HG03175 (cell line): ENCODE measurements around the gene SGCD.
"Not testable (repeated sequence)": the region's sequence is repeated elsewhere in the genome, so short reads cannot be mapped to it uniquely, and the experiment has no call there.

Experiments used
- ATAC-seq: cut with Tn5 transposase; IDR thresholded peaks from one replicate; pipeline ENCODE4 v1.9.1; 2021; ENCODE audit warnings: mild to moderate bottlenecking, moderate library complexity; ENCODE audit not compliant: unreplicated experiment

Gene SGCD

DNA sequence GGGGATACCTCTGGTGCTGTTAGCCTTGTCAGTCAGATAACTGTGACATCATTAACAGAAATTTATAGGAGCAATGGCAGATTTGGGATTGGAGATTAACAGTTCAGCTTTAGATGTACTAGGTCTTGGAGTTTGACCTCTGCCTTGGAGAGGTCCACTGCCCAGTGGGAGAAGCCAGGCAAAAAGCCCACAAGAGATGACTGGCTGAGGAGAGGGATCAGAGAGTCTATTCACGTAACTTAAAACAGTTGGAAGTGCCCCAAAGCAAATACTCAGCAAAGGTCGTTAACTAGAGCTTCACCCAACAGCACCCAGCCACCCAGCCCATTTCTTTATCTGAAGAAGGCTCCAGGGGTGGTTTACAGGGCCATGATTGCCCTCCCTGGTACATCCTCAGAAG, 290.5 kb downstream of the SGCD start:
- no peak for ATAC-seq

DNA sequence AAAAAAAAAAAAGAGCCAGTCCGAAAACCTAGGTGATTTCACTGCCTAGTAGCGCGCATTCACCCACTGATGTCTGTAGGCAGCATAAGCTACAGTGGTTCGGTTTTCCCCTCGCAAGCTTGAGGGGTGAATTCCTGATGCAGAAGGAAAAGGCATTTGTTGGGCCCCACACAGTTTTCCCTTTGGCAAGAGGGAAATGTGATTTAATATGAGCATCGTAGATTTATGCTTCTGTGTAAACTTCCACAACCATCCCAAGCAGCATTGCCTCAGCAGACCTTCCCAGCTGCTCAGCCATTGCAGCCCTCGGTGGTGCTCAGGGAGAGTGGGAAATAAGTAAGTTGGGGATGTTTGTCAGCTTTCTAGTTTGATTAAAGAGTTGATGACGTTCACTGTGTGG, 291.6 kb downstream of the SGCD start:
- ATAC-seq = no peak

DNA sequence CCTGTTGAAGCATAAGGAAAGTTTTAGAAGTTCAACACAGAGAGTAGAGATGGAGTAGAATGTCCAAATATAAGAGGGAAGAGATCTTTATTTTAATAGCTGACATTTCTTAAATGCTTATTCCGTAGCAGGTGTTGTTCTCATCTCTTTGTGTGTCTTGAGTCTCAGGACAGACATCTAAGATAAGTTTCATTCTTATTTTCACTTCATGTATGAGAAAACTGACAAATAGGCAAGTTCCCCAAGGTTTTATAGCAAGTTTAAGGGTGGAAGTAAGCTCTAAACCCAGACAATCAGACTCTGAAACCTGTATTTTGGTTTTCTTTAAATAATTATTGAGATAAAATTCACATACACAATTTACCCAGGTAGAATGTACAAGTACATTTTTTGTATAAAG, 294.8 kb downstream of the SGCD start:
- no peak for ATAC-seq

DNA sequence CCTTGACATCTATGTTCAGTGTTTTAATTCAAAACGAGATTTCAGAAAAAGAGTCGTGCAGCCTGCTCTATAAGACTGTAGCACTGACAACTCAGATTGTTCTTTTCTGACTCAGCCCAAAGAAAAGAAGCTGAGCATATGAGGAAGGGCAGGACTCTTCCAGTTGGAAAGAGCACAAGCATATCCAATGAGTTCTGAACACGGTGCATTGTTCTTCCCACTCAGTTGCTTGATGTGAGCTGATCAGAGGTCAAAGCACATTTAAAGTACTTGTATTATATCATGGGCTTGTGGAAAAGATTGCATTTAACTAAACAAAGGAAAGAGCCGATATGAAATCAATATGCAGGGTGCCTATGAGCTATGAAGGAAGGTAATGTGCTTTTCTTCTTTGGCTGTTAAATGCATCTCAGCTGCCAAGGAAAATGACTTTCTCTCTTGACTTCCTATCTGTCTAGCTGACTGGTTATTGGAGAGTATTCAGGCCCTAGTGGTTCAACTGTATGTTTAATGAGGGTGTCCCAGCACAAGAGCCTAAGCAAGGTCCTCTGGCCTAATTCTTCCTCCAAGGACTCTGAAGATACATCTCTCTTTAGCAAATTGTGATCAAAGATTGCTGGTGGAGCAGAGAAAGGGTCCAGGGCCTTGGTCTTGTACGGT, 296.5 kb downstream of the SGCD start:
- no peak for ATAC-seq

DNA sequence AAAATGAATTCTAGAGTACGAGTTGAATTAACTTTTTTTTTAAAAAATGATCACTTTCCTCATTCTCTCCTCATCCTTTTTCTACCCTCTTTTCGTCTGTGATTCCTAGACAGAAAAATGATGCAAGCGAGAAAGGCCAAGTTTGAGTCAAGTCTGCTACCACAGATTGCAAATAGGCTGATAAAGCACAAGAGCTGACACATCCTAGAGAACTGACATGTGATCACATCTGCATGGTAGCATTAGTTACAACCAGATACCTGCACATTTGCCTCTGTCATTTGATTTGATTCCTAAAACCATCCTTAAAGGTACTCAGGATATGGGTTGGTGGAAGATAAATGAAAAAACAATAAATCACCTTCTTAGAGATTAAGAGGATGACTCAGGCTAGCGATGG, 297.7 kb downstream of the SGCD start:
- no peak for ATAC-seq

DNA sequence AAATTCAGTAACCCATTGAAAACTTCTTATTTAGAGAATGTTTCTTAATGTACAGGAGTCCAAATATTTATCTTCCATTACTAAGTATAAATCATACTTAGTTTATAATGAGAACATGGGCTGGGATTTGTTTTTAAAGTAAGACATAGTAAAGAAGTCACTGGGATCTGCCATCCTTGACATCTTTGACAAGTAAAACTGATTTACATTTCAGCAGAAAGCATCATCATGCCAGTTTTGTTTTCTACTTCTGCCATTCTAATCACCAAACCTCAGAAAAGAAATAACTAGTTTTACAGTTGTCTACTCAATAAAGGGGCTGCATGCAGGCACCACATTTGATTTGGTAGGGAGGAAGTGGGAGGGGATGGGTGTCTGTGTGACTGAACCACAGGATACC, 301.5 kb downstream of the SGCD start:
- ATAC-seq = no peak

DNA sequence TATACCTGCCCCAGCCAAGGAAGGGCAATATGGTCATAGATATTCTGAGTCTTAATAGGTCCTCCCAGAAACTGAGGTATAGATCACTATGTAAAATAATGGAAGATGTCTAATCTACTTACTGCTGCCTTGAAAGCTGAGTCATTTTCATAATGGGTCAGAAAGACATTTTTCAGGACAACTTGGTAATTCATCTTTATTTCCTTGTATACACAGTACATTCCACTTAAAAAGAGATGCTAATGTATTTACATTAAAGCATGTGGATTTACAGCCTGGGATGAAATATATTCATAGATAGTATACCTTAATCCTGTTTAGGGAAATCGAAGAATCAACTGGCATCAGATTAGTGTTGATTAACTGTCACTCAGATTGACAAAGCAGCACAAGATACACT, 304.0 kb downstream of the SGCD start:
- no peak for ATAC-seq

DNA sequence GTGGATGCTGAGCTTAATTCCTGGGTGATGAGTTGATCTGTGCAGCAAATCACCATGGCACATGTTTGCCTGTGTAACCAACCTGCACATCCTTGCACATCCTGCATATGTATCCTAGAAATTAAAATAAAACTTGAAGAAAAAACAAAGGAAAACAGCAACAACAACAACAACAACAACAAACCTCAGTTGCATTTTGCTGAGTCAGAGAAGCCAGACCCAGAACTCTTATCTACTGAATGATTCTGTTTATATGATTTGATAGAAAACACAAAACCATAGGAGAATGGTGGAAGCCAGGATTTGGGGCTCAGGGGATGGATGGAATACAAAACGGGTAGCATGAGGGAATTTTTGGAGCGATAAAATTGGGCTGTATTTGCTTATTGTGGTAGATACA, 307.3 kb downstream of the SGCD start:
- ATAC-seq = no peak

DNA sequence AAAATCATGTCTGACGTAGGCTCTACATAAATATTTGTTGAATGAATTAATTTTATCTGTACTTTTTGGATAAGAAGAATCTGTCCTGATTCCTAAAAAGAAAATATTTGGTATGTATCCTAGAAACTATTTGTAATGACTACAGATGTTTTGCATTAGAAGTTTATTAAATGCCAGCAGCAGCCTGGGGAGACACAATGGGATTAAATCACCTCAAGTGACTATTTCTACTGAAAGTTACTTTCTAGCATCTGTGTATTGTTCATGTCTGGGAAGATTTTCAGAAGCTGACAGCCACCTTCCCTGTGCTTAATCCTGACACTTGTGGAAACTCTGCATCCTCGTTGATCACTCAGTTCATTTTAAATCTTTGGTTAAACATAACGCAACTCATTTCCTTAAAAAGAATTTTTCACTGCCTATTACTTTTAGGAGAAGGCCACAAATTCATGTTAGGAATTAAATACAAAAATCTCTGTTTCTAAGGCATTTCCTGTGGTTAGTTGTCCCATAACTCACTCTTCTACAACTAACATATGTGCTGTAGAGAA, 313.8 kb downstream of the SGCD start:
- no peak for ATAC-seq

DNA sequence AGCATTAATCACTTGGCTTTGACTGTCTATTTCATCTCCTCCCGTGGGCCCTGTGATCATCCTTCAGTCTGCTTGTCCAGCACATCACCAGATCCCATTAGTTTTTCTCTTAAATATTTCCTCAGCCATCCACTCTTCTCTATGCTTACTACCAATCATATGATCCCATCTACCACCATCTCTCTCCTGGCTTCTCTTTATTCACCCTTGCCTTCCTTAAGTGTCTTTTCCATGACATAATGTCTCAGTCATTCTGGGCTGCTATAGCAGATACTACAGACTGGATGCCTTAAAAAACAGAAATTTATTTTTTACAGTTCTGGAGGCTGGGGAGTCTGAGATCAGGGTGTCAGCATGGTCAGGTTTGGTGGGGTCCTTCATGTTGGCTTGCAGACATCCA, 314.7 kb downstream of the SGCD start:
- ATAC-seq = no peak

DNA sequence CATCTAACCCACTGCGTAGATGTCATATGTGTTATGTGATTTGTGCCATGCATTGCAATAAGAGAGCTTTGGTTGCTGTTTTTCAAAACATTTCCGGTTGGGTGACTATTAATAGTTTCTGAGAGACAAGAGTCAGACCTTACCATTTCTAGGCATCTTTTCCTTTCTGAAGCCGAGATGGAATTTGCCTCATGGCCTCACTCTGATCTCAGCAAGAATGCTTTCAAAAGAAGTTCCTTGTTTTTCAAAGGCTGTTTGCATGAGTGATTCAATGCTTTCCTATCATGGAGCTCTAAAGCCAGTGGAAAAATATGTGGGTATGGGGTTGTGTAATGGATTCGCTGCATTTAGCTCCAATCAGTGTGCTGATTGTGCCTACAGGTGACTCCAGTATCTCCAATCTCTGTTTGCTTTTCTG, 320.1 kb downstream of the SGCD start:
- ATAC-seq = no peak

DNA sequence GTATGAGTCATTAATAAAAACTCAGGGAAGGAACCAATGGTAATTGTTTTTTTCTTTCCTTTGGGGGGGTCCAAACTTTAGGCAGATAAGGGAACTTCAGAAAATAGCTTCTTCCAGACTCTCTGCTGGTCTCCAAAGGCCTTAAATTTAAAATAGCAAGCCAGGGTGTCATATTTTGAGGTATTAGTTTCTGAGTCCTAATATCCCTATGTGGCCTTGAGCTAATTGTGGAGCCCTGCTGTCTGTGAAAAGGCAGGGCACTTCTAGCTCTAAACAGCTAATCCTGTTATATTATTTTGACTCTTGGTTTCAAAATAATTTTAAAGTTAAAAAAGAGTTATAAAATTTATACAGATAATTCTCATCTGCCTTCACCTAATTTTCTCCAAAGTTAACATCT, 327.5 kb downstream of the SGCD start:
- no peak for ATAC-seq

DNA sequence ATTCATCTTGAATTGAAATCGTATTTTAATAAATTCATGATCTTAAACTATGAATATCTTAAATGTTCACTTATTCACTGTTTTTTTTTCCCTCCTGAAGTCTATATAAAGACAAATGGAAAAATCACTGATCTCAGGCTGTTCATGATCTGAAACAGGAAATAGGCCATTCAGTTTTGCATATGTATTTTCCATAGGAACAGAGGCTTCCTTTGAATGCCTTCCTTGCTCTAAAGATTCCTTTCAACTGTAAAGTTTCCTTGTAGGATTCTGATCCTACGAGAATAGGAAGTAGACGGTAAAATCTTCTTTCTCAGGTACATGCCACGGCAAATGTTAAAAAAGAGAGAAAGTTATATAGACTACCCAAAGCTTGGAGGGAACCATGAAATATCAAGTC, 328.8 kb downstream of the SGCD start:
- no peak for ATAC-seq

DNA sequence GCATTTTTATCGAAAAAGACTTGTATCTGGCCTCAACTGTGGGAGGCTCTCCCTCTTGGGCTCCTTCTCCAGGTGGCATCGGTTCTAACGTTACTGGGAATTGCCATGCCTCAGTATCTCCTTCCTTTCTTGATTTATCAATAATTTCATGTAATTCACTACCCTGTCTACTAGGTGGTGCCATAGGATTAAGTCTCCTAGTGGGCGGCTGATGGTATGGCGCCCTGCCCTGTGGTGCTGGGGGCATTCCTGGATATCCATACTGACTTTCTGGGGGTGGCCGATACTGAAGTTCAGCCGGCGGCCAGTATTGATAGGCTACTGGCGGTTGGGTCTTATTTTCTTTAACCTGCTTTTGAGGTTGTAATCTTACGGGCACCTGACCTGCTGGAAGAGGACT, 337.9 kb downstream of the SGCD start:
- not testable (repeated sequence) for ATAC-seq

DNA sequence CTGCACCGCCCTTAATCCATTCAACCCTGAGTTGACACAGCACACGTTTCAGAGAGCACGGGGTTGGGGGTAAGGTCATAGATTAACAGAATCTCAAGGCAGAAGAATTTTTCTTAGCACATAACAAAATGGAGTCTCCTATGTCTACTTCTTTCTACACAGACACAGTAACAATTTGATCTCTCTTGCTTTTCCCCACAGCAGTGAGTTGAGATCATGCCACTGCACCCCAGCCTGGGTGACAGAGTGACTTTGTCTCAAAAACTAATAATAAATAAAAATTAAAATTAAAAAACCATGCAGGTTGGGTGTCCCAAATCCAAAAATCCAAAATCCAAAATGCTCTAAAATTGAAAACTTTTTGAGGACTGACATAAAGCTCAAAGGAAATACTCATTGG, 339.7 kb downstream of the SGCD start:
- ATAC-seq = not testable (repeated sequence)

DNA sequence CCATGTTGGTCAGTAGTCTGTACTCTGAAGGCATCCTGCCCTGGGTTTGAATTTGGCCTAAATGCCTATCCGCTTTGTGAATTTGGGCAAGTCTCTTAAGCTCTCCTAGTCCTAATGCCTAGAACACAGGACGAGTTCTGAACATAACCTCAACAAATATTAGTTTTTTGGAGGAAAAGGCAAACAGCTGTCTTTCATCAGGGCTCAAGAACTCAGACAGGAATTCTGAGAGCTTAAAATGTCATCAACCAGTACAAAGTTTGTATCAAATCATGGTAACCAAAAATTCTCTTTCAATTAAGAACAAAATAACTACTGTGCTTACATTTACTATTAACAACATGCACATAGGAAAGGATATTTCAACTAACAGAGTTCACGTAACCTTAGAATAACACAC, 340.7 kb downstream of the SGCD start:
- no peak for ATAC-seq

DNA sequence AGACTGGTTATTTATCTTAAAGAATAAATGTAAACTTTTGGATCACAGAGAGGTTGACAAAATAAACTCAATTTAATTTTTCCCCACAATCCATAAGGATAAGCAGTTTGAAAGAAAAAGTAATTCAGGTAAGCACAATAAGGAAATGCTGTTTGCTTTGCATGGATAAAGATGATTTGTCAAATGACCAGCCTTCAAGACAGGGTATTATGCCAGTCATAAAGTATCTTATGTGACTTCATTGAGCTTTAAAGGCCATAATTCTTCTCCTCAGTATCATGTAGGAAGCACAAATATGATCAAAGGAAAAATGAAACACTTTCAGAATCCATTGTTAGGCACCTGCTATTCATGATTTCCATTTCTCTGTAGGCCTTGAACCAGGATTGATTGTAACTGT, 342.5 kb downstream of the SGCD start:
- ATAC-seq = no peak

DNA sequence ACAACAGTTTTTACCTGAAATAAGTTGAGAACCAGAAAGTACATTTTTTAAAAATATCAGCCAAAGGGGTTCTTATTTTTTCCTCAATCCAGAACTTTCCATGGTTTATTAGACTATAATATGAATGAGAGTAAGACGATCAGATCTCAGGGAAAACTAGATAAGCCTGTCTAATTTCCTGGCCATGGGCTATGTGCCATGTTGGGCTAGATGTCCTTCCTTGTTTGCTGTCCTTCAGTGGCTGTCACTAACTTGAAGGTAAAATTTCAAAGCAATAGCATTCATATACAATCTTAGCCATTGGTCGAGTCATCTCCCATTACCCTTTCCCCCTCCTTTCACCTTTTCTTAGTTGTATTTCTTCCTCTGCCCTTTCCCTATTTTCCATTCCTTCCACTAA, 343.7 kb downstream of the SGCD start:
- ATAC-seq = no peak

DNA sequence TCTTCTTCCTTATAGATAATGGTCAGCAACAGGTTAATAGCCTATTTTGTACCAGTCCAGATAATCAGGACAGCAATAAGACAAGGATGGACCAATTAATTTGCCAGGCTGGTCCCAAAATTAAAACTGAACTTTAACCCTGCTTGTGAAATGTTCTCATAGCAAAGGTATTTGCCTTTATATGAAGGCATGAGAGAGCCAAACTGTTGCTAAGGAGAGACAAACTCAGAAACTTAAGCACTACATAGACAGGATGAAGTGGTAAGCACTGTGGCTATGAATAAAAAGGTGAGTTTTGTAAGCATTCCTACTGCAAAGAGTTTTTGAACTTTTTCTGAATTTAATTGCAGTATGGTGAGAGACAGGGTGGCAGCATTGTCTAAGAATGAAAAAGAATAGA, 348.4 kb downstream of the SGCD start:
- no peak for ATAC-seq

DNA sequence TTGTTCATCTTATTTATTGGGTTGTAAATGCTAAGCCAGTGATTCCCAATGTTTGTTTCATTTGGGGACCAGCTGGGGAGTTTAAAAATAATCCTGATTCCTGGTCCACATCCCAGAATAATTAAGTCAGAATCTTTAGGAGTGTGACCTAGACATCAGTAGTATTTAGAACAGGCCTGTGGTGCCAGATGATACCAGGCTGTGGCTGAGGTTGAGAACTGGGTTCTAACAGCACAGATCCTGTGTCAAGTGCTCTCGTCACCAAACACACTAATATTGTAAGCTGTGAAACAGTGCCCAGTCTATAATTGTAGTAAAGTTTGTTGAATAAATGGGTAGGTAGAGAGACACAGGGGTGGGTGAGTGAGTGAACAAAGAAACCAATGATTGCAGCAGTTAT, 351.0 kb downstream of the SGCD start:
- ATAC-seq = no peak

DNA sequence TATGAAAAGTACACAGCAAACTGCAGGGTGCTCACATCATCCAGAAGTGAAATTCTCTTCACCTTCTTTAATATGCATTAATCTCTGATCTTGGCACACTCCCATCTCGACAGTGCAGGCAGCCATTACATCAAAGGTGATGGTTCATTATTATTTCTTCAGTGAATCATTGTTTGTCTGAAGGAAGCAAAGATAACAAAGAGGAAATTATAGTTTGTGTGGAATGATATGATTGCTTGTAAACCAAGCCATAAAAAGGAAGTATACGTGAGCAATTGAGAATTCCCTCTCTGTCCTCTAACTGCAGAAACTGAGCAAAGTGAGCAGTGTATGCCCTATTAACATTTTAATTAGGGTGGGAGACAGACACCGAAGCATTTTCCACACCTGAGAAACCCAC, 351.5 kb downstream of the SGCD start:
- no peak for ATAC-seq

DNA sequence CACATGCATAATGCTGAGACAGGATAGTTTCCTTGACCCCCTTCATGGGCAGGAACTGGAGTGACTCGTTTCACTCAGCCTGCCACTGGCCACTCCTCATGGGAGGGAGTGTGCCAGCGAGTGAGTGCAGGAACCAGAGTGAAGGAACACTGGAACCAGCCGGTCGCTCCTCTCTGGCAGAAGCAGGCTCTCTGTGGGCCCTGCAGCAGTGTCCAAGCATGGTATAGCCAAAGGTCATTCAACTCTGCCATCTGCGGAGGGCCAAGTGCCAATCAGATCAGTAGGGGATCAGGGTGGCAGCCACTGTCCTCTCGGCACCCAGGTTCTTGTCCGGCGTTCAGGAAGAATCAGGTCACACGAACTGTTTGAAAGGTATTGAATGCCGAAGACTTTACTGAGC, 353.9 kb downstream of the SGCD start:
- no peak for ATAC-seq

DNA sequence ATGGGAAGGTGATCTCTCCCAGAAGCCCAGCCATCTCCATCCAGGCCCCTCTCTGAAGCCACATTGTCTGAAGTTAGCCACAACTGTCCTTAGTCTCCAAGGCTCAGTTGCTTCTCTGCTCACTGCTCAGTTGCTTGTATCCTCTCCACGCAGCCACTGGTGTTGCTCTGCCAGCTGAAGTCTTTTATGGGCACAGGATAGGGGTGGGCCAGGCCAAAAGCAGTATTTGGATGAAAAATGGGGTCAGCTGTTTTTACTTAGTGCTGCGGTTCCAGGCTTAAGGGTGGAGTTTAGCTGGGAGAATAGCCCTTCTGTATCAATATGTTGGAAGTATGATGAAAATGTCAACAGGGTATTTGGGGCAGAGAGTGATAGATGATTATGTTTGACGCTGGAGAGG, 354.3 kb downstream of the SGCD start:
- ATAC-seq = no peak
